Measurements from ENCODE around the gene RERE.
"Not testable (repeated sequence)": the region's sequence is repeated elsewhere in the genome, so short reads cannot be mapped to it uniquely, and the experiment has no call there.

The RERE gene

DNA sequence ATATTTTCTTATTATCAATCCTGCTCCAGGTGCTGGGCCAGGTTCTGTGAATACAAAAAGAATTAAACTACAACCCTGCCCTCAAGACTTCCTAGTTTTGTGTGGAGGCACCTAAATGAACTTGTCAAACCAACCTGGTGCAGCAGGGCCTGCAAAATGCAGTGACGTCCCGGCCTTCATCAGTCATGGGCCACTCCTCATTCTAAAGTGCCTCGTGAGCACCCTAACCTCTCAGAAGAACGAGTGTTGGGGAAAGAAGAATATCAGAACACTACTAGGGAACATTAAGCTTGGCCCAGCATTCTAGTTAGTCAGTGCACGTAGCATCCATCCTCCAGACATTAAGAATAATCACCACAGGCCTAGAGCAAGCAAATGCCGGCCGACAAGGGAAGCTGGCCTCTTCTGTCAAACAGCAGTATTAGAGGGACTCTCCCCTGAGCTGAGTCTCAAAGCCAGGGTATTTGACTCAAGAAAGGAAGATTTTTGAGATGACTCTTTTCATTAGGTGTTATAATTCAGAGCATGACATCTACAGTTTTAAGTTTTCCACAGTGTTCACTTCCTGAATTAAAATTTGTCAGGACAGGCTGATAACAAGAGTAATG is 361.6 kb downstream of the RERE start:
- Histone ChIP-seq H3K36me3 (ENCODE audit: insufficient read depth, low read length) (no peaks in the 10 kb centered on the region), H3K4me1 (ENCODE audit: insufficient read depth, low read length) (peaks cover 9% of the 10 kb centered on the region), H3K4me2 (ENCODE audit: insufficient read depth, low read length) (no peak overlapping the region), H3K27me3 (ENCODE audit: insufficient read depth, low read length, poor library complexity) (no peaks in the 10 kb centered on the region), H3K4me3 (ENCODE audit: low read depth in 1 of 2, low read length in 2 of 2) (no peak overlapping the region), H4K20me1 (ENCODE audit: insufficient read depth, low read length) (no peaks in the 10 kb centered on the region), H3K27ac (ENCODE audit: low read length) (no peak overlapping the region), H3K9me3 (ENCODE audit: insufficient read depth, low read length, severe bottlenecking) (no peaks in the 10 kb centered on the region), H3K9ac (ENCODE audit: low read depth, low read length) (no peak overlapping the region), H2AFZ (ENCODE audit: low read depth, low read length) (no peak overlapping the region), H3K79me2 (ENCODE audit: insufficient read depth, low read length) (no peaks in the 10 kb centered on the region)
- DNase-seq: no peak
- TF ChIP-seq, protein P1, sequence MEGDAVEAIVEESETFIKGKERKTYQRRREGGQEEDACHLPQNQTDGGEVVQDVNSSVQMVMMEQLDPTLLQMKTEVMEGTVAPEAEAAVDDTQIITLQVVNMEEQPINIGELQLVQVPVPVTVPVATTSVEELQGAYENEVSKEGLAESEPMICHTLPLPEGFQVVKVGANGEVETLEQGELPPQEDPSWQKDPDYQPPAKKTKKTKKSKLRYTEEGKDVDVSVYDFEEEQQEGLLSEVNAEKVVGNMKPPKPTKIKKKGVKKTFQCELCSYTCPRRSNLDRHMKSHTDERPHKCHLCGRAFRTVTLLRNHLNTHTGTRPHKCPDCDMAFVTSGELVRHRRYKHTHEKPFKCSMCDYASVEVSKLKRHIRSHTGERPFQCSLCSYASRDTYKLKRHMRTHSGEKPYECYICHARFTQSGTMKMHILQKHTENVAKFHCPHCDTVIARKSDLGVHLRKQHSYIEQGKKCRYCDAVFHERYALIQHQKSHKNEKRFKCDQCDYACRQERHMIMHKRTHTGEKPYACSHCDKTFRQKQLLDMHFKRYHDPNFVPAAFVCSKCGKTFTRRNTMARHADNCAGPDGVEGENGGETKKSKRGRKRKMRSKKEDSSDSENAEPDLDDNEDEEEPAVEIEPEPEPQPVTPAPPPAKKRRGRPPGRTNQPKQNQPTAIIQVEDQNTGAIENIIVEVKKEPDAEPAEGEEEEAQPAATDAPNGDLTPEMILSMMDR (IDR thresholded peaks at IDR 0.05; ENCODE audit: borderline replicate concordance, extremely low read depth, low read length, poor library complexity, severe bottlenecking): no peak
- ATAC-seq (ENCODE audit: insufficient read depth, low read depth): no peak

DNA sequence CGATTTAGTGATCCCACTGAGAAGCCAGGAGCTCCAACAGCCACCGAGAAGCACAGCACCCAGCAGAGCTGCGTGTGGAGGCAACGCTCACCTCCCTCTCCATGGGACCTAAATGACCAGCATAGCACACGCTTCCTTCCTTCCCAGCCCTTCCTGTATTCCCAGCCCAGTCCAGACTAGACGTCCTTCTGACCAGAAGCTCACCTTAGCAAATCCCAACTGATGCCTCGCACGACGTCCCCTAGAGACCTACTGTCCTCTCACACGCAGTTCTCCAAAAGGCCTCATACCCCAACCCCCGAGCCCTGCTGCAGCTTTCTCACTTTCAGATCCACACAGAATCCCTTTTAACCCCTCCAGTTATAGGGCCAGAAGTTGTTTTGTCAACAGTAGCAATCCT is 367.1 kb downstream of the RERE start:
- H3K4me3 ChIP-seq (ENCODE audit: low read depth in 1 of 2, low read length in 2 of 2): no peak overlapping the region
- DNase-seq (no peak), ATAC-seq (ENCODE audit: insufficient read depth, low read depth) (no peak)
- peaks cover 5% of the 10 kb centered on the region; the same call in 1 of the 2 replicates for H3K36me3 ChIP-seq (ENCODE audit: insufficient read depth, low read length)
- TF ChIP-seq, protein P1 (IDR thresholded peaks at IDR 0.05; ENCODE audit: borderline replicate concordance, extremely low read depth, low read length, poor library complexity, severe bottlenecking): no peak
- TF ChIP-seq EZH2 (IDR thresholded peaks at IDR 0.05; ENCODE audit: borderline replicate concordance, low read depth, low read length, severe bottlenecking): no peak
- H3K27ac ChIP-seq (ENCODE audit: low read length): no peak overlapping the region
- no peak overlapping the region for H2AFZ ChIP-seq (ENCODE audit: low read depth, low read length)
- H4K20me1 ChIP-seq (ENCODE audit: insufficient read depth, low read length): no peaks in the 10 kb centered on the region; the same call in 1 of the 2 replicates
- no peaks in the 10 kb centered on the region for H3K9me3 ChIP-seq (ENCODE audit: insufficient read depth, low read length, severe bottlenecking)
- no peak overlapping the region for H3K4me2 ChIP-seq (ENCODE audit: insufficient read depth, low read length)
- no peaks in the 10 kb centered on the region for H3K79me2 ChIP-seq (ENCODE audit: insufficient read depth, low read length)
- H3K4me1 ChIP-seq (ENCODE audit: insufficient read depth, low read length): no peaks in the 10 kb centered on the region
- H3K9ac ChIP-seq (ENCODE audit: low read depth, low read length): no peak overlapping the region
- H3K27me3 ChIP-seq (ENCODE audit: insufficient read depth, low read length, poor library complexity): no peaks in the 10 kb centered on the region

DNA sequence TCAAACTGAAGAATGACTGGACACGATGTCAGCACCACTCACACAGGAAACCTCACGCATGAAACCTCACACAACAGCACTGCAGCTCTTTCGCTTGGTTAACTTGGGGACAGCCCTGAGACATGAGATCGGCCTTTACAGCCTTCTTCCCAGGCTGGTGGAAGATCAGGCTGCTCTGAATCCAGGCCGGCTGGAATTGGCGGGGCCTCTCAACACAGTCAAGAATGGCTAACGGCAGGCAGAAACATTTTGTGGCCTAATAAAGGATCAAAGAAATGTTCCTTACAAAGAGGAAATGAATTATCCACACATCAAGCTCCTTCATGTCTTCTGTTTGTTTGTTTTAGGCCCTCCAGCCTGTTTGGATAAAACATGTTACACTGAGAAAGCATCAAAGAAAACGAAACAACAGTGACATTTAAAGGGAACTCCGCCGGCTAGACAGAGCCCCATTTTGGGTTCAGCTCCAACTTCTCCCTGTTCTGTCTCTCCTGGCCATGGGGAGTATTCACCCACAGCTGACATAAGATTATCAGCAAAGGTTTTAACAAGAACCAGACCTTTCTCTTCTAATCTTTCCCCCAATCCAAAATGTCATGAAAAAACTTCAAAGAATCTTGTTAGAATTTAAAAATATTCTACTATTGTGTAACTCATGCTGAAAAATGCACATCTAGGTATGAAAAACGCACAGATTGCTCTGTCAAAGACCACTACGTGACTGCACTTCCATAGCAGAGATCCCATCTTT is 368.4 kb downstream of the RERE start:
- H3K4me1 ChIP-seq (ENCODE audit: insufficient read depth, low read length): no peaks in the 10 kb centered on the region
- no peaks in the 10 kb centered on the region for H3K9me3 ChIP-seq (ENCODE audit: insufficient read depth, low read length, severe bottlenecking)
- no peak overlapping the region for H2AFZ ChIP-seq (ENCODE audit: low read depth, low read length)
- no peaks in the 10 kb centered on the region for H3K27me3 ChIP-seq (ENCODE audit: insufficient read depth, low read length, poor library complexity)
- no peak overlapping the region for H3K4me2 ChIP-seq (ENCODE audit: insufficient read depth, low read length)
- no peak overlapping the region for H3K9ac ChIP-seq (ENCODE audit: low read depth, low read length)
- no peaks in the 10 kb centered on the region; the same call in 1 of the 2 replicates for H4K20me1 ChIP-seq (ENCODE audit: insufficient read depth, low read length)
- H3K36me3 ChIP-seq (ENCODE audit: insufficient read depth, low read length): peaks cover 5% of the 10 kb centered on the region; the same call in 1 of the 2 replicates
- DNase-seq (no peak), ATAC-seq (ENCODE audit: insufficient read depth, low read depth) (no peak; the same call in 2 of the 3 replicates)
- TF ChIP-seq, protein P1 (IDR thresholded peaks at IDR 0.05; ENCODE audit: borderline replicate concordance, extremely low read depth, low read length, poor library complexity, severe bottlenecking): no peak
- no peak for TF ChIP-seq EZH2 (IDR thresholded peaks at IDR 0.05; ENCODE audit: borderline replicate concordance, low read depth, low read length, severe bottlenecking)
- H3K79me2 ChIP-seq (ENCODE audit: insufficient read depth, low read length): no peaks in the 10 kb centered on the region
- H3K4me3 ChIP-seq (ENCODE audit: low read depth in 1 of 2, low read length in 2 of 2): no peak overlapping the region
- no peak overlapping the region for H3K27ac ChIP-seq (ENCODE audit: low read length)

DNA sequence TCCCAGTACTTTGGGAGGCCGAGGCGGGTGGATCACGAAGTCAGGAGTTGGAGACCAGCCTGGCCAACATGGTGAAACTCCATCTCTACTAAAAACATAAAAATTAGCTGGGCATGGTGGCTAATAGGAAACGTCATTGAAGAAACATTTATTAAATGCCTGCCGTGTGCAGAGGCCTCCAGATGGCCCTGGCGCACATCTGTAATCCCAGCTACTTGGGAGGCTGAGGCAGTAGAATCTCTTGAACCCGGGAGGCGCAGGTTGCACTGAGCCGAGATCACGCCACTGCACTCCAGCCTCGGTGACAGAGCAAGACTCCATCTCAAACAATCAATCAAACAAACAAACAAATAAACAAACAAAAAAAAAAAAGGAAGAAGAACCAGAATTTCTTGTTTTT is 368.9 kb downstream of the RERE start:
- not testable (repeated sequence) for H3K4me2 ChIP-seq (ENCODE audit: insufficient read depth, low read length); H2AFZ ChIP-seq (ENCODE audit: low read depth, low read length); H3K9ac ChIP-seq (ENCODE audit: low read depth, low read length); H3K36me3 ChIP-seq (ENCODE audit: insufficient read depth, low read length); H3K27ac ChIP-seq (ENCODE audit: low read length); H3K79me2 ChIP-seq (ENCODE audit: insufficient read depth, low read length); H3K4me1 ChIP-seq (ENCODE audit: insufficient read depth, low read length); ATAC-seq (ENCODE audit: insufficient read depth, low read depth); DNase-seq; H3K9me3 ChIP-seq (ENCODE audit: insufficient read depth, low read length, severe bottlenecking); H3K27me3 ChIP-seq (ENCODE audit: insufficient read depth, low read length, poor library complexity); H3K4me3 ChIP-seq (ENCODE audit: low read depth in 1 of 2, low read length in 2 of 2); H4K20me1 ChIP-seq (ENCODE audit: insufficient read depth, low read length)
